Activated T-helper 1 cell treated with anti-CD3 and anti-CD28 coated beads, Interleukin-2, amount 50 U/mL, for 16 hours (primary cell): ENCODE measurements around the gene CLTCL1.
"Not testable (repeated sequence)": the region's sequence is repeated elsewhere in the genome, so short reads cannot be mapped to it uniquely, and the experiment has no call there.

Experiments used
- DNase-seq, 2 donors: peaks; one replicate each; pipeline ENCODE4 v3.0.0-alpha.2; 2020; ENCODE audit warnings: low read depth in 1 of 2, low spot score in 1 of 2

Gene CLTCL1

GRCh38 chr22:19222242-19223005 lies 69.1 kb downstream of the CLTCL1 start:
- no peak for DNase-seq

DNA sequence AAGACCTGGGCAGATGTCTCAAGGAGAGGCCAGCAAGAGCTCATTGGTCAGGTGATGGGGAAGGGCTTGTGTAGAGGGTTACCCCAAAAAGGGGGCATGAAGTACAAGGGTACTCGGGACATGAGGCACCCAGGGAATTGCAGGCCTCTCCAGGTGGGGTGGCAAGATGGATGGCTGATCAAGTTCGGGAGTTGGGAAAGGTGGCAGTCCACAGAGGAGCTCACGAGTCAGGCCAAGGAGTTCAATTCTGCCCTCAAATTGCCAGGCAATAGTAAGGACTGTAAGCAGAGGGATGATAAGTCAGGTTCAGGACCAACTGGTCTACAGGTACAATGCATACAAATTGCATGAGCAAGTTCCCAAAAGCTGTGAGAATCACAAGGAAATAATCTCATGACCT lies 70.7 kb downstream of the CLTCL1 start:
- DNase-seq: no peak

GRCh38 chr22:19218541-19219233 lies 72.8 kb downstream of the CLTCL1 start:
- DNase-seq: no peak

GRCh38 chr22:19216579-19216978 lies 74.9 kb downstream of the CLTCL1 start:
- no peak for DNase-seq

DNA sequence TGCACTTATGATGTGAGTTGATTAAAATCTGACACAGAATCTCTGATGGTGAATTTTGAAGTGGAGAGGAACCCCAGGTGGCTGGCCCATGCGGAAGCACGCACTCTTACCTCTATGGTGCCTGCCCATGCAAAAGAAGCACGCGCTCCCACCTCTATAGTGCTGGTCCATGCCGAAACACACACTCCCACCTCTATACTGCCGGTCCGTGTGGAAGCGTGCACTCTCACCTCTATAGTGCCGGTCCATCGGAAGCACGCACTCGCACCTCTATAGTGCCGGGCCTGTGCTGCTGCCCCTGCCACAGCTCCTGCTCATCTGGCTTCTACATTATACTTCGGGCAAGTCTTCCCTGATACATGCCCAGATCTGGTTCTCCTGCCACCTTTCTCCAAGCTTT lies 76.2 kb downstream of the CLTCL1 start:
- no peak for DNase-seq

DNA sequence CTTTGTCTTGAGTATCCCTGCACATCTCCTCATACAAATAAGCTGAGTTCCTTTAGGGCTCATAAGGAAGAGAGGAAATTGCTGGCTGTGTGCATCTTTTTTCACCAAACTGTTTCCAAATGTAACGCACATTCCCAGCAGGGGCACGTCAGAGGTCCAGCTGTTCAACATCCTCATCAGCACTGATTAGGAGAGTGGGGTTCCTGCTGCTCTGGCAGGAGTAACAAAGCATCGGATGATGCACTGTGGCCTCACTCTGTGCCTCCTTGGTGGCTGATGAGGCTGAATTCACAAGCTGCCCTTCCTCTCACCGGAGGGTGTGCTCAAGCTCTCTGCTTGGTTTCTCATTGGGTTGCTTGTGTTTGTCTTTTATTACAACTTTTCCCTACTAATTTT lies 77.4 kb downstream of the CLTCL1 start:
- DNase-seq: no peak

GRCh38 chr22:19213442-19214077 lies 78.0 kb downstream of the CLTCL1 start:
- no peak for DNase-seq

DNA sequence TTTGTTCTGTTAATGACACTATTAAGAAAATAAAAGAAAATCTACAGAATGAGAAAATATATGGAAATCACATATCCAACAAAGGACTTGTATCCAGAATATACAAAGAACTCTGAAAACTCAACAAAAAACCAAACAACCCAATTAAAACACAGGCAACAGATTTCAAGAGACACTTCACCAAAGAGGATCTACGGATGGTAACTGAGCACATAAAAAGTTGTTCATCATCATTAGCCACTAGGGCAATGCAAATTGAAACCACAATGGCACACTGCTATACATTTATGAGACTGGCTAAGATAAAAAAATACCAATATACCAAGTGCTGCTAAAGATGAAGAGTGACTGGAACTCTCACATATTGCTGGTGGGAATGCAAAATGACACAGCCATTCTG lies 78.5 kb downstream of the CLTCL1 start:
- no peak for DNase-seq

GRCh38 chr22:19212302-19212870 lies 79.1 kb downstream of the CLTCL1 start:
- DNase-seq: no peak

DNA sequence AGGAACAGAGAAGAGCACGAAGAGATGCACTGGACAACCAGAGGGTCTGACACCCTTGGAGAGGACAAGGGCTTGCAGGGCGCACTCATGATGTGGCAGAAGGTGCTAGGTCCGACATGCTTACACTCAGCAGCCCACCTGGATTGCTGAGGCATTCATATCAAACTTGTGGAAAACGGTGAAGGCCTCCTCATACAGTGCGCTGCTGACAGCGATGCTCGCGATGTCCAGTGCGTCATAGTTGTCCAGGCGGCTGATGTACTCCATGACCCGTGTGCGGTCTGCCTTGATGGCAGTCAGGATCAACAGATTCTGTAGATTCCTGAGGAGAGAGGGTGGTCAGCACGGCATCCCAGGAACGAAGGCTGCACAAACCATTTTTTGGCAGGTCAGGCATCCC lies 81.3 kb downstream of the CLTCL1 start:
- DNase-seq: no peak

DNA sequence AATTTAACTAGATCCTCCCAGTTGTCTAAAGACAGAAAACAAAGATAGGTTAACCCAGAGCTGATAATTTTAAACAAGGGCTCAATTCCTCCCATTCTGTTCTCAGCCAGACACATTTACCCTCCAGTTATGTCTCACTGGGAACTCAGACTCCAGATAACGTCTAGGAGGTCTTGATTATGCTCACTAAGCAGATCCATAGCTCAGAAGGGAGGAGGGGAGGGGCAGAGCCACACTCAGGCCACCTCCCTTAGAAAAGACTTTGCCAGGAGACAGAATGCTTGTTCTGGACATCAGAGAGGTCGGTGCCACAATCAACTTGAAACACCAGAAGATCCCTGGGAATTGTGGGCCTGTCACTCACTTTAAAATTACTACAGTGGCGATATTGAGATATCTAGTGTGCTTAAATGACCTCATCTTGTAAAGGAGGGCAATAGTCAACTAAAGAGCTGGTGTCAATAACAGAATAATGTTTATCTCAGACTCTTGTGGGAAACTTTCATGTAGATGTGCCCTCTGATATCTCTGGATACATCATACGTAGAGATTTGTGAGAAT lies 83.2 kb downstream of the CLTCL1 start:
- DNase-seq: no peak

DNA sequence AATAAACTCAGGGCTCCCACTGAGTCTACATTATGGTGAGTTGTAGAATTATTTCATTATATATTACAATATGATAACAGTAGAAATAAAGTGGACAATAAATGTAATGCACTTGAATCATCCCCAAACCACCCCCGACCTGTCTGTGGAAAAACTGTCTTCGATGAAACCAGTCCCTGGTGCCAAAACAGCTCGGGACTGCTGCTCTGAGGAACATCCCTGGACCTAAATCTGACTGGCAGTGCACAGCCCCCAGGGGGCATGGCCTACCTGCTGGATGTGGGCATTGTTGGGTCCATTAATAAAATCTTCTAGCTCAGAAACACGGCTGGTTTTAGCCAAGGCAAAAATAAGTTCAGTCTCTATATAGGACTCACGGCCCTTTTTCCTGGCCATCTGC lies 83.6 kb downstream of the CLTCL1 start:
- DNase-seq: no peak

- no peak for DNase-seq
Measured at GRCh38 chr22:19207401-19207808, 84.1 kb downstream of the CLTCL1 start.

GRCh38 chr22:19206287-19206686 lies 85.2 kb downstream of the CLTCL1 start:
- DNase-seq: no peak

- no peak for DNase-seq
Measured at GRCh38 chr22:19204640-19205039, 86.9 kb downstream of the CLTCL1 start.

GRCh38 chr22:19203834-19204233 lies 87.7 kb downstream of the CLTCL1 start:
- no peak for DNase-seq

- DNase-seq: not testable (repeated sequence)
Measured at GRCh38 chr22:19202799-19203186, 88.7 kb downstream of the CLTCL1 start.

GRCh38 chr22:19201869-19202798 lies 89.4 kb downstream of the CLTCL1 start:
- DNase-seq: no peak

DNA sequence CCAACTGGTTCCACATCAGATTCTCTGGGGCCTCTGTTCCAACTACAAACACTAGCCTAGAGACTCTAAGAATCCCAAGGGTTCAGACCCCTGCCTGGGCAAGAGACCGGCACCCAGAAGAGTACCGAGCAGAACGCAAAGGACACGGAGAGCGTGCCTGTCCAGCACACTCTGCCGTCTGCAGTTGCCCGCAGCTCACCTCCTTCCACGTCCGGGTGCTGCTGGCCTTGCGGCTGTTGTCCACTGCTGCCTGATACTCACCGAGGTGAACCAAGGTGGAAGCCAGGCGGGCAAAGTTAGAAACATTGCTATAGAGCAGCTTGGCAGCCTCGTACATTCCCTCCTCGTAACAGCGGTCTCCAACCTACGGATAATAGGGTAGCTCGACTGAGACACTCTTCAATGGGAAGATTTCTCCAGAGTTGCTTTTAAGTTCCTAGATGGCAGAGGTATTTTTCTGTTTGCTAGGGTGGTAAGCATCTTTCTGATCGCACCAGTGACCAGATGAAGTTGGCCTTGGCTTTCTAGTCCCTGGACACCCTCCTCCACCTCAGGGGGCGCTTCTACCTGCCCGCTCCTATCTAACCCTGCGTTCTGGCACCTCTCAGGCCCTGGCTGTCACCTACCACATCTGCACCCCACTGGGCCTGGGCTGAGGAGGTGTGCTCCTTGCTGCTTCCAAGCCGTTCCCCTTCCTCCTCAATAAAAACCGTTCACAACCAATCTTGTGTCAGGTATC lies 90.2 kb downstream of the CLTCL1 start:
- DNase-seq: no peak

GRCh38 chr22:19199479-19199878 lies 92.0 kb downstream of the CLTCL1 start:
- DNase-seq: no peak
